Spleen (tissue), 7 donors: ENCODE measurements around the gene SMIM28.

Experiments
- CTCF ChIP-seq, 11 experiments: fragments of 200-600 bp in 7 of 11; fragments of 450-650 bp in 4 of 11; sonication (generic) in 4 of 11; IDR thresholded peaks in 8 of 11; conservative IDR thresholded peaks in 3 of 11; 1 replicate in 7 of 11; 2 replicates in 4 of 11; pipeline versions ENCODE4 v1.4.0 to v1.8.0; 2016 to 2021; ENCODE audit warnings: antibody characterized with exemption in 11 of 11, inconsistent platforms in 4 of 11, mild to moderate bottlenecking in 1 of 11
- POLR2AphosphoS5 ChIP-seq, 3 donors: sonication (generic); formaldehyde crosslinking; IDR thresholded peaks; one replicate each; pipeline ENCODE4 v1.5.1; 2017; ENCODE audit warnings: antibody characterized with exemption in 3 of 3
- donor health status: DM: no; HTN: no; CAD: no; lungs with moderate emphysema.
- donor health status: DM: no; HTN: no; CAD: no.
- donor health status: DM: no; HTN: no; CAD: no.

DNA sequence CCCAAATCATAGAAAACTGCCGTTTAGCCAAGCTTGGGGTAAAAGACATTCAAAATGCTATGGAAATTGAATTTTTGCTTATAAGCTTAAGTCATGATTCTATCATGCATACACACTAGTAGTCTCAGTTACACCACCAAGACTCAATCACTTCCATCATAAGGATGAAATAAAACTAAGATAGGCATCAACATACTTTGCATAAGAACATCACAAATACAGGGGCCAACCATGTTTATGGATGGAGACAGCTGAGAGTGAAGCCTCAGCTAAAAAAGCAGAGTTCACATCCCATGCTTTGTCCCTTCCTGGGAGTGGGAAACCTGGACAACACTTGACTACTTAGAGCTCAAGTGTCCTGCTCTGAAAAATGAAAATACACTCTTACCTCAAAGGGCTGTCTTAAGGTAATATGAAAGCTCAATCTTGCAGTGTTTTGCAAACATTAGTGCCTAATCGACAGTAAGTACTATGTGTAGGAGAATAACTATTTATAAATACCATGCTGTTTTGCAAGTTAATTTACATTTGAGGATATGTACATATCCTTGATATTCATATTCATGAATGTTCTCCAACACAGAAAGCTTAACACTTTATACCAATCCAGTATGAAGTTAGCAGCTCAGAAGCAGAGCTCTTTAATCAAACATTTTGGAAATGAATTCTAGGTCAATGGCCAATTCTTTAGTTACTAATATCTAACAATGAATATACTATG lies 32.0 kb upstream of the SMIM28 start:
- TF ChIP-seq POLR2AphosphoS5 (IDR thresholded peaks at IDR 0.05) (no peak), CTCF (IDR thresholded peaks at IDR 0.05 in 8 of 11, conservative IDR thresholded peaks at IDR 0.05 in 3 of 11) (no peak)
